ENCODE measurements around the gene ADAM12. TPM values are rescaled to one million over a fixed set of nuclear protein-coding genes. Genes with fewer than 3 reads are reported as not detected.
A peak's percentile ranks its signal among the peaks of the same experiment; 100 is the strongest.

The ADAM12 gene
- total RNA-seq, 2 donors from 2014 or later: 0.71 to 1.2 TPM

DNA sequence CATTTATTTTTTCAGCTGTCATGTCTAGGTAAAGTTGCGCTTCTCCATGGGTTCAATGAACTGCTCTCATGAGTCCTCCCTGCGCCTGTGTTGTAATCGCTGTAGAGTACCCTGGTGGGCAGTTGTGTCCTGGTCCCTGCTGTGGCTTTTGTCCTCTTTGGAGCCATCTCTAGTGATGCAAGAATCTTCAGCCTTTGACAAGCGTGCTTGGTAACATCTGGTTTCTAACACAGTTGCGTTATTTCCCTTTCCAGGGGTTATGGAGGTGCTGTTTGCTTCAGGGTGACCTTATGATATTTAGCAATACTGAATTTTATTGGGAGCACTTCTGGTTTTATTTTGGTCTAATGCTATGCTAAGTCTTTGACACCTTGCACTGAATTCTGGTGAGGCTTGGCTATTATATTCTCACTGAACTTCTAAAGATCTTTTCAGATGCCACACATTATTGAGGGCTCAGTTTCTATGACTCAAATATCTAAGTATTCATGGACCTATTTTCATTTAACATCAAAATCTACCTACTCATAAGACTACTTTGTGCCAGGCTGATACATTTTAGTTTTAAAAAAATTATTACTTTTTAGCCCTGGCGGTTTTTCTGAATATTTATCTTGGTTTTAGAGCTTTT lies 403.3 kb downstream of the ADAM12 start:
- H3K4me3 ChIP-seq: no peak overlapping the region
- DNase-seq (ENCODE audit: low spot score): no peak
- no peaks in the 10 kb centered on the region for H3K4me1 ChIP-seq
- no peak overlapping the region for H3K27ac ChIP-seq
- H3K27me3 ChIP-seq: no peaks in the 10 kb centered on the region
- H3K9me3 ChIP-seq: no peaks in the 10 kb centered on the region
- H3K36me3 ChIP-seq: no peaks in the 10 kb centered on the region
- TF ChIP-seq, protein P1, sequence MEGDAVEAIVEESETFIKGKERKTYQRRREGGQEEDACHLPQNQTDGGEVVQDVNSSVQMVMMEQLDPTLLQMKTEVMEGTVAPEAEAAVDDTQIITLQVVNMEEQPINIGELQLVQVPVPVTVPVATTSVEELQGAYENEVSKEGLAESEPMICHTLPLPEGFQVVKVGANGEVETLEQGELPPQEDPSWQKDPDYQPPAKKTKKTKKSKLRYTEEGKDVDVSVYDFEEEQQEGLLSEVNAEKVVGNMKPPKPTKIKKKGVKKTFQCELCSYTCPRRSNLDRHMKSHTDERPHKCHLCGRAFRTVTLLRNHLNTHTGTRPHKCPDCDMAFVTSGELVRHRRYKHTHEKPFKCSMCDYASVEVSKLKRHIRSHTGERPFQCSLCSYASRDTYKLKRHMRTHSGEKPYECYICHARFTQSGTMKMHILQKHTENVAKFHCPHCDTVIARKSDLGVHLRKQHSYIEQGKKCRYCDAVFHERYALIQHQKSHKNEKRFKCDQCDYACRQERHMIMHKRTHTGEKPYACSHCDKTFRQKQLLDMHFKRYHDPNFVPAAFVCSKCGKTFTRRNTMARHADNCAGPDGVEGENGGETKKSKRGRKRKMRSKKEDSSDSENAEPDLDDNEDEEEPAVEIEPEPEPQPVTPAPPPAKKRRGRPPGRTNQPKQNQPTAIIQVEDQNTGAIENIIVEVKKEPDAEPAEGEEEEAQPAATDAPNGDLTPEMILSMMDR (IDR thresholded peaks at IDR 0.05): no peak

DNA sequence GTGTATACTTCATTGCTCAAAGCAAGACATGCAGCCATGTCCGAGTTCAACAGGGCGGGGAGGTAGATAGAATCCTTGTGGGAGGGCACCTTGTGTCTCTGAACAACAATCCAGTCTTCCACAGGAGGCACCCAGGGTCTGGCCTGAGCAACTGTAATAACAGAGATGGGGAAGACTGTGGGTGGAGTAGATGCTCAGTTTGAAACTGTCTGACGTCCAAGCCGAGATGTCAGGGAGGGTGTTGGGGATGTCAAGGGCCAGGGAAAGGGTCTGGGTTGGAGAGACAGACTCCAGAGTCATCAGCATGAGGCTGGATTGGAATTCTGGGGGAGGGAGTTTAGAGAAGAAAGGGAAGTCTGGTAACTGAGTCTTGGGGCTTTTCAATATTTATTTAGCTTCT lies 403.9 kb downstream of the ADAM12 start:
- no peak for DNase-seq (ENCODE audit: low spot score)
- no peak overlapping the region for H3K4me3 ChIP-seq
- TF ChIP-seq, protein P1 (IDR thresholded peaks at IDR 0.05): no peak
- no peaks in the 10 kb centered on the region for H3K4me1 ChIP-seq
- H3K9me3 ChIP-seq: no peaks in the 10 kb centered on the region
- no peak overlapping the region for H3K27ac ChIP-seq
- no peaks in the 10 kb centered on the region for H3K36me3 ChIP-seq
- no peaks in the 10 kb centered on the region for H3K27me3 ChIP-seq

DNA sequence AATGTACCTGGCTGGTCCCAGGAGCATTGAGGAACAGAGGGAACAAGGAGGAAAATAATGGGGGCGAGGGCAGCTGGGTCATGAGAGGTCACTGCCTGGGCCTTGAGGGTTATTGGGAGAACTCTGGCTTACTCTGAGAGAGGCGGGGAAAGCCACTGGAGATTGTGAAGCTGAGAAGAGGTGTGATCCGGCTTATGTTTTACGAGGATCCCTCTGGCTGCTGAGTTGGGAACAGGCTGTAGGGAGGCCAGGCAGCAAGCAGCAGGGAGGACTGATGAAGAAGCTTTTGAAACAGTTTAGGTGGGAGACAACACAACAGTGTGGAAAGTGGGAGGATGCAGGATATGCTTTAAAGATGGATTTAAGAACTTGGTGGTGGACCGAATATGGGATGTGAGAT lies 404.6 kb downstream of the ADAM12 start:
- Histone ChIP-seq H3K36me3 (no peaks in the 10 kb centered on the region), H3K27ac (no peak overlapping the region), H3K4me1 (no peaks in the 10 kb centered on the region), H3K9me3 (no peaks in the 10 kb centered on the region), H3K4me3 (no peak overlapping the region), H3K27me3 (no peaks in the 10 kb centered on the region)
- TF ChIP-seq, protein P1 (IDR thresholded peaks at IDR 0.05): no peak
- DNase-seq (ENCODE audit: low spot score): no peak

DNA sequence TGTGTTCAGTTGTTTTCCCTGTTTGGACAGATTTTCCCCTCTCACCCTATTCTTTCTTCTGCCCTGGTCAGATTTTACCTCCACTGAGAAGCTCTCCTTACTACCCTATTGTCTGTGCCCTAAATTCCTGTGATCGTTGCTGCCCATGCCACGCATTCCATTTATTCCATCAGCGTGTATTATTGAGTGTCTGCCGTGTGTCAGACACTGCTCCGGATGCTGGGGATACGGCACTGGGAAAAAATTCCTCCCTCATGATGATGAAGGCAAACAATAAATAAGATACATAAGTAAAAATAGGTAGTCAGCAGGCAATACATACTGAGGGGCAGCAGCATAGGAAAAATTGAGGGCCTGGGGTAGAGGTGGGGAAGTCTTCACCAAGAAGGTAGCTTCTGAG lies 405.1 kb downstream of the ADAM12 start:
- H3K27me3 ChIP-seq: no peaks in the 10 kb centered on the region
- H3K4me1 ChIP-seq: no peaks in the 10 kb centered on the region
- TF ChIP-seq, protein P1 (IDR thresholded peaks at IDR 0.05): no peak
- no peak overlapping the region for H3K27ac ChIP-seq
- no peaks in the 10 kb centered on the region for H3K36me3 ChIP-seq
- no peak overlapping the region for H3K4me3 ChIP-seq
- no peaks in the 10 kb centered on the region for H3K9me3 ChIP-seq
- DNase-seq (ENCODE audit: low spot score): no peak

DNA sequence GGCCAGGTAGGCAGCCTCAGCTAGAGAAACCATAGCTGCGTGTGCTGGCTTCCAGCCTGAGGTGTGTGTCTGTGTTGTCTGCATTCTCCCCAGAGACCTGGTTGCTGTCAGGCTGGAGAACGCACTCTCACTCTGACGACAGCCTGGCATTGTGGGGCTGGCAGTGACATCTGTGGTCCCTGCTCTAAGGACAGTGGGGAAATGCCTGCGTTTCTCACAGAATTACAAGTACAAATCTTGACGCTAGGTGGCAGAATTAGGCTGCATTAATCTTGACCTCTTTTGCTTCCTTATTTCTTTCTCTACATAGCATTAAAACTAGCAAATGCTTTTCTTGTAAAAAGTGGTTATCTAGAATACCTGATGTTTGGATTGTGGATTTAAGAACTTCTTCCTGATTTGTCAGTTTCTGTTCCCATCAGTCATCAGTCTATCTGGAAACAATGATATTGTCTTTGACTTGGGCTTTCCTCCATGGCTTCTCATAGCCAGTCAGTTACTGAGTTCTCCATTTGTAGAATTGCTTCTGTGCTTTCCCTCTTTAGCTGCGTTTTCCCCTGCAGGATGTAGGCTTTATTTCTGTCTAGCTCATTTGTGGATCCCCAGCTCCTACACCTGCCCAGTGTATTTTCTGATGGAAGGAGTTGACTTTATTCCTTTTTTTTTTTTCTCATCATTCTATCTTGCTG lies 405.9 kb downstream of the ADAM12 start:
- H3K27ac ChIP-seq: no peak overlapping the region
- no peaks in the 10 kb centered on the region for H3K27me3 ChIP-seq
- H3K36me3 ChIP-seq: no peaks in the 10 kb centered on the region
- H3K9me3 ChIP-seq: no peaks in the 10 kb centered on the region
- no peak overlapping the region for H3K4me3 ChIP-seq
- H3K4me1 ChIP-seq: no peaks in the 10 kb centered on the region
- TF ChIP-seq, protein P1 (IDR thresholded peaks at IDR 0.05): peak; percentile 27 to 76
- no peak for DNase-seq (ENCODE audit: low spot score)
